Mammary epithelial cell (primary cell): Measurements from ENCODE around the gene PLEKHO1.

ENCODE experiments used
- EZH2 ChIP-seq: IDR thresholded peaks from 2 replicates; pipeline ENCODE4 v1.6.1; 2012; ENCODE audit warnings: low read length, inconsistent platforms, borderline replicate concordance
- TF ChIP-seq, protein P1 (sequence below), 2 donors: IDR thresholded peaks in 1 of 2; conservative IDR thresholded peaks in 1 of 2; 2 replicates each; pipeline ENCODE4 v1.5.1; 2011 to 2012; ENCODE audit warnings: inconsistent platforms in 2 of 2, low read length in 2 of 2, mild to moderate bottlenecking in 2 of 2, control low read depth in 1 of 2, low read depth in 1 of 2; ENCODE audit not compliant: insufficient read depth in 1 of 2; ENCODE audit errors: extremely low read depth in 1 of 2

DNA sequence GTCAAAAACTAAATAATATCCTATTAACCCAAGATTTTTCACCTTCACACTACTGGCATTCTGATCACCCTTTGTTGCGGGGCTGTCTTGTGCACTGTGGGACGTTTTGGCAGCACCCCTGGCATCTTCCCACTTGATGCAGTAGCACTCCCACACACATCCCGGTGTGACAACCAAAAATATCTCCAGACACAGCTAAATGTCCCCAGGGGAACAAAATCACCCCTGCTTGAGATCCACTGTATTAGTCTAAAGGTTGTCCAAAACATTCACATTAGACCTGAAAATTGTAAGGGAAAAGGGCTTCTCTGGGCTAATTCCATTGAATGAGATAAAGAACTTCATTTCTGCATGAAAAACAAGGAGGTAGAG lies 37.8 kb downstream of the PLEKHO1 start:
- TF ChIP-seq, protein P1, sequence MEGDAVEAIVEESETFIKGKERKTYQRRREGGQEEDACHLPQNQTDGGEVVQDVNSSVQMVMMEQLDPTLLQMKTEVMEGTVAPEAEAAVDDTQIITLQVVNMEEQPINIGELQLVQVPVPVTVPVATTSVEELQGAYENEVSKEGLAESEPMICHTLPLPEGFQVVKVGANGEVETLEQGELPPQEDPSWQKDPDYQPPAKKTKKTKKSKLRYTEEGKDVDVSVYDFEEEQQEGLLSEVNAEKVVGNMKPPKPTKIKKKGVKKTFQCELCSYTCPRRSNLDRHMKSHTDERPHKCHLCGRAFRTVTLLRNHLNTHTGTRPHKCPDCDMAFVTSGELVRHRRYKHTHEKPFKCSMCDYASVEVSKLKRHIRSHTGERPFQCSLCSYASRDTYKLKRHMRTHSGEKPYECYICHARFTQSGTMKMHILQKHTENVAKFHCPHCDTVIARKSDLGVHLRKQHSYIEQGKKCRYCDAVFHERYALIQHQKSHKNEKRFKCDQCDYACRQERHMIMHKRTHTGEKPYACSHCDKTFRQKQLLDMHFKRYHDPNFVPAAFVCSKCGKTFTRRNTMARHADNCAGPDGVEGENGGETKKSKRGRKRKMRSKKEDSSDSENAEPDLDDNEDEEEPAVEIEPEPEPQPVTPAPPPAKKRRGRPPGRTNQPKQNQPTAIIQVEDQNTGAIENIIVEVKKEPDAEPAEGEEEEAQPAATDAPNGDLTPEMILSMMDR (conservative IDR thresholded peaks at IDR 0.05 in 1 of 2, IDR thresholded peaks at IDR 0.05 in 1 of 2; ENCODE audit: extremely low read depth in 1 of 2, insufficient read depth in 1 of 2, low read depth in 1 of 2, low read length in 2 of 2), result no peak
- no peak for TF ChIP-seq EZH2
